ENCODE results near the gene FAHD1.
"Not testable (repeated sequence)": the region's sequence is repeated elsewhere in the genome, so short reads cannot be mapped to it uniquely, and the experiment has no call there.

FAHD1 gene

GRCh38 chr16:1857433-1858097, 30.6 kb downstream of the FAHD1 start:
- no peak for DNase-seq

- DNase-seq: no peak
These were observed 31.3 kb downstream of the FAHD1 start for GRCh38 chr16:1858189-1858865.

GRCh38 chr16:1859650-1860049, 32.6 kb downstream of the FAHD1 start:
- no peak for DNase-seq

GRCh38 chr16:1861730-1862129, 34.7 kb downstream of the FAHD1 start:
- DNase-seq: no peak

GRCh38 chr16:1862394-1862793, 35.4 kb downstream of the FAHD1 start:
- DNase-seq: no peak

- no peak for DNase-seq
These were observed 36.9 kb downstream of the FAHD1 start for GRCh38 chr16:1863681-1864460.

GRCh38 chr16:1865902-1866690, 39.1 kb downstream of the FAHD1 start:
- DNase-seq: no peak

GRCh38 chr16:1870365-1871082, 43.5 kb downstream of the FAHD1 start:
- no peak for DNase-seq

- DNase-seq: no peak
These were observed 45.1 kb downstream of the FAHD1 start, which contains the start of gene MEIOB for GRCh38 chr16:1871974-1872635. Gene MEIOB, minus strand, starts transcription at chr16:1872164. Its CDS starts 3,989 bp downstream, at chr16:1868175.

- DNase-seq: no peak
These were observed 47.8 kb downstream of the FAHD1 start for GRCh38 chr16:1874854-1875253.

- not testable (repeated sequence) for DNase-seq
These were observed 49.1 kb downstream of the FAHD1 start for GRCh38 chr16:1876066-1876465.

GRCh38 chr16:1876468-1876867, 49.5 kb downstream of the FAHD1 start:
- no peak for DNase-seq

- DNase-seq: no peak
These were observed 50.1 kb downstream of the FAHD1 start for GRCh38 chr16:1877089-1877488.

- no peak for DNase-seq
These were observed 50.8 kb downstream of the FAHD1 start for GRCh38 chr16:1877804-1878203.

GRCh38 chr16:1878256-1878655, 51.2 kb downstream of the FAHD1 start:
- DNase-seq: no peak
